Activated CD8-positive, alpha-beta T cell treated with anti-CD3 and anti-CD28 coated beads for 36 hours (primary cell): ENCODE data around the gene SMCO2. TPM values are rescaled to one million over a fixed set of nuclear protein-coding genes. Genes with fewer than 3 reads are reported as not detected.
A peak's percentile ranks its signal among the peaks of the same experiment; 100 is the strongest.

ENCODE experiments used
- ATAC-seq: fragments of 200-7000 bp; cut with Tn5 transposase; one replicate; pipeline ENCODE4 v1.10.0; 2021; ENCODE audit warnings: mild to moderate bottlenecking, moderate library complexity
- CTCF ChIA-PET: fragments of 350-600 bp; sonication (Branson Sonifier 250); formaldehyde crosslinking; loops from one replicate; lab custom pipeline; 2021; ENCODE audit warnings: antibody characterized with exemption; lab: Charles Lee
- POLR2A ChIA-PET: fragments of 350-600 bp; sonication (Branson Sonifier 250); formaldehyde crosslinking; loops from one replicate; lab custom pipeline; 2021; ENCODE audit warnings: antibody characterized with exemption; lab: Charles Lee
- DNase-seq: peaks from one replicate; pipeline ENCODE4 v3.0.0-alpha.2; 2020
- H3K27ac Mint-ChIP-seq: one replicate; pipeline ENCODE4 v1.8.0; 2021; ENCODE audit warnings: mild to moderate bottlenecking, mixed read lengths
- H3K27me3 Mint-ChIP-seq: one replicate; pipeline ENCODE4 v1.8.0; 2021; ENCODE audit warnings: mixed read lengths
- H3K36me3 Mint-ChIP-seq: one replicate; pipeline ENCODE4 v1.8.0; 2021; ENCODE audit warnings: low read depth, mixed read lengths
- H3K4me1 Mint-ChIP-seq: one replicate; pipeline ENCODE4 v1.8.0; 2021; ENCODE audit warnings: low read depth, mixed read lengths
- H3K4me3 Mint-ChIP-seq: one replicate; pipeline ENCODE4 v1.8.0; 2021; ENCODE audit warnings: mild to moderate bottlenecking, moderate library complexity, mixed read lengths
- H3K9me3 Mint-ChIP-seq: one replicate; pipeline ENCODE4 v1.8.0; 2021; ENCODE audit warnings: mixed read lengths
- CTCF ChIP-seq: fragments of 200-600 bp; IDR thresholded peaks from one replicate; pipeline ENCODE4 v1.8.0; 2022; ENCODE audit warnings: antibody characterized with exemption, mild to moderate bottlenecking
- intact Hi-C: fragments of 100-400 bp; cut with micrococcal nuclease; formaldehyde crosslinking; loops from one replicate; pipeline ENCODE4 v1.10.0; 2022
- total RNA-seq, 2 experiments: library from RNA; stranded (reverse); gene quantifications; one replicate each; pipeline ENCODE4 v1.2.3, GENCODE V29; 2021

The SMCO2 gene
- total RNA-seq, 2 experiments from 2014 or later, result 0.32 TPM; not detected in 1

- ChIA-PET POLR2A (no interaction called here), CTCF (interaction anchor here (1.1 kb wide), 2 partner anchors 67 to 230 kb away, joined by 3 to 4 read pairs; no protein-coding TSS in a partner anchor)
- H3K27me3 Mint-ChIP-seq, result no peaks in the 10 kb centered on the region
- H3K4me3 Mint-ChIP-seq, result no peak overlapping the region
- intact Hi-C loops, result no loop called here
- no peak overlapping the region for H3K27ac Mint-ChIP-seq
- peak; percentile 7 for DNase-seq
- H3K4me1 Mint-ChIP-seq, result no peaks in the 10 kb centered on the region
- TF ChIP-seq CTCF, result no peak
- H3K36me3 Mint-ChIP-seq, result peaks cover 2% of the 10 kb centered on the region
- H3K9me3 Mint-ChIP-seq, result no peaks in the 10 kb centered on the region
- ATAC-seq, result no peak
These were observed 23.8 kb upstream of the SMCO2 start for GRCh38 chr12:27422697-27423096.

DNA sequence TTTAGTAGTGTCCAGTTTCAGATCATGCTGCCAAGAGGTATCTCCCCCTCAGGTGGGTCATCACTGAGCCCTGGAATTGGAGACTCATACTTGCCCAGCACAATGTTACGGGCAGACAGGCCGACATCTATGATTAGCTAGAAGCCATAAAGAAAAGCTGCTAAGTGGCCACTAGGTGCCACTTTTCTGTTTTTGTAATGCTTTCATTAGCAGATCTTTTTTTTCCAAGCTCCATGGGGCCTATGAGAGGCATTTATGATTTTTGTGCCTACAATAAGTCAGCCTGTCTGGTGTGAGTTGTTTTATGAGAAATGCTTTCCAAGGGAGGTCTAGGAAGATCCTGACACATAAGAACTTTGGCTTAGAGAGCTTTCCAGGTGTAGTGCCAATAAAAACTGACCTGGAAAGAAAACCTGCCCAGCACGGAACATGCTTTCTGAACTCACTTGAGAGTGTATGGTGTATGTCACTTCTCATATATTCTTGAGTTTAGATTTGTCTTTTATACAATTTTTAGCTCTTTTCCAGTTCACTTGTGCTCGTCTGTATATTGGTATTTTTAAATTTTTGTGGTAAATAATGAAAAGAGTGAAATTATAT lies 21.8 kb upstream of the SMCO2 start:
- H3K36me3 Mint-ChIP-seq, result no peaks in the 10 kb centered on the region
- H3K4me3 Mint-ChIP-seq, result no peak overlapping the region
- TF ChIP-seq CTCF, result peak; percentile 33
- intact Hi-C loops, result no loop called here
- no peak overlapping the region for H3K27ac Mint-ChIP-seq
- ChIA-PET POLR2A (no interaction called here), CTCF (interaction anchor here (0.7 to 1.8 kb wide), 9 partner anchors 9 to 438 kb away, joined by 3 to 13 read pairs (median 4); no protein-coding TSS in a partner anchor)
- H3K9me3 Mint-ChIP-seq, result no peaks in the 10 kb centered on the region
- peak; percentile 7 for DNase-seq
- no peaks in the 10 kb centered on the region for H3K4me1 Mint-ChIP-seq
- no peak for ATAC-seq
- H3K27me3 Mint-ChIP-seq, result no peaks in the 10 kb centered on the region

GRCh38 chr12:27425306-27425705 lies 21.2 kb upstream of the SMCO2 start:
- Mint-ChIP-seq H3K27me3 (no peaks in the 10 kb centered on the region), H3K4me1 (no peaks in the 10 kb centered on the region), H3K36me3 (no peaks in the 10 kb centered on the region), H3K27ac (no peak overlapping the region), H3K4me3 (no peak overlapping the region), H3K9me3 (no peaks in the 10 kb centered on the region)
- TF ChIP-seq CTCF, result no peak
- CTCF ChIA-PET, result interaction anchor here (1.1 to 1.8 kb wide), 7 partner anchors 9 to 284 kb away, joined by 3 to 13 read pairs (median 5); no protein-coding TSS in a partner anchor
- no peak for ATAC-seq
- POLR2A ChIA-PET, result no interaction called here
- intact Hi-C loops, result no loop called here
- DNase-seq, result no peak

DNA sequence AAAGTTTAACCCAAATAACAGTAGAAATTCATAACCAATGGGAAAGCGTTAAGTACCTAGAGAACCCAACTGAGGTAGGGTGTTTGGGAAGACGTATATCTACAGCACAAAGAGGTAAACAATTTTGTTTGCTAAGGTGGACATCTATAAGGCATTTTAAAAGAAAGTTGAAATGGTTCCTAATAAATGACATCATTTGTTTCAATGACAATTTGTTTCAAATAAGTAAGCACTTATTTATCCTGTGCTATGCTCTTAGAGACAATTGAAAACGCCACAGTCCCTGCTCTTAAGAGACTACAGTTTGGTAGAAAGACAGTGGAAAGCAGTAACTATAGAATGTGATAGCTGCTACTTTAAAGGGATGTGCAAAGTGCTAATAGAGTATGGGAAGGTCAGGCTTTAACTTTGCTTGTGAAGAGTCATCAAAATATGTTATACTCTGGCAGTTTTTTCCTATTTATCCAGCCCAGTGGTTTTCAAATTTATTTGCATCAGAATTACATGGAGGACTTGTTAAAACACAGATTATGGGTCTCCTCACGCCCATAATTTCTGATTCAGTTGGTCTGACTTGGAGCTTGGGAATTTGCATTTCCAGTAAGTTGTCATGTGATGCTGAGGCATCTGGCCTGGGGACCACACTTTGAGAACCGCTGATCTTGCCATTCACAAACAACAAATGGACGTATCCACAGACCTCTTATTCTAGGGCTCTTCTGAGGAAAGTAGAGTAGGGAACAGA lies 19.6 kb upstream of the SMCO2 start:
- H3K36me3 Mint-ChIP-seq, result peaks cover 2% of the 10 kb centered on the region
- no peak for DNase-seq
- H3K9me3 Mint-ChIP-seq, result no peaks in the 10 kb centered on the region
- H3K27me3 Mint-ChIP-seq, result no peaks in the 10 kb centered on the region
- no peak overlapping the region for H3K4me3 Mint-ChIP-seq
- POLR2A ChIA-PET, result interaction anchor here (1.0 kb wide), 1 partner anchor 129 kb away, joined by 3 read pairs; no protein-coding TSS in a partner anchor
- CTCF ChIA-PET, result interaction anchor here (0.9 kb wide), 1 partner anchor 8 kb away, joined by 3 read pairs; no protein-coding TSS in a partner anchor
- no peaks in the 10 kb centered on the region for H3K4me1 Mint-ChIP-seq
- ATAC-seq, result no peak
- H3K27ac Mint-ChIP-seq, result no peak overlapping the region
- no peak for TF ChIP-seq CTCF
- intact Hi-C loops, result no loop called here

- no peak for TF ChIP-seq CTCF
- POLR2A ChIA-PET, result no interaction called here
- no peaks in the 10 kb centered on the region for H3K9me3 Mint-ChIP-seq
- intact Hi-C loops, result no loop called here
- H3K27ac Mint-ChIP-seq, result no peak overlapping the region
- peaks cover 2% of the 10 kb centered on the region for H3K36me3 Mint-ChIP-seq
- ATAC-seq (no peak), DNase-seq (no peak)
- no peaks in the 10 kb centered on the region for H3K4me1 Mint-ChIP-seq
- H3K4me3 Mint-ChIP-seq, result no peak overlapping the region
- CTCF ChIA-PET, result no interaction called here
- peaks cover 2% of the 10 kb centered on the region for H3K27me3 Mint-ChIP-seq
These were observed 18.7 kb upstream of the SMCO2 start for GRCh38 chr12:27427824-27428223.
